T-helper 17 cell (primary cell): Measurements from ENCODE around the gene PHOX2A. TPM values are rescaled to one million over a fixed set of nuclear protein-coding genes. Genes with fewer than 3 reads are reported as not detected.

Experiments
- ATAC-seq: fragments of 150-1000 bp; cut with Tn5 transposase; 2 replicates; pipeline ENCODE4 v1.10.0; 2021; ENCODE audit warnings: mild to moderate bottlenecking, moderate library complexity
- DNase-seq, 3 donors: peaks; one replicate each; pipeline versions ENCODE4 v3.0.0 to v3.0.0-alpha.2; 2020 to 2021
- H3K9me3 ChIP-seq: one replicate; pipeline ENCODE4 v1.7.0; 2013; ENCODE audit warnings: low read length, mild to moderate bottlenecking; ENCODE audit not compliant: control insufficient read depth, poor library complexity, severe bottlenecking
- H3K27ac Mint-ChIP-seq: one replicate; pipeline ENCODE4 v1.8.0; 2022; ENCODE audit warnings: mild to moderate bottlenecking, moderate library complexity, mixed read lengths
- H3K27me3 Mint-ChIP-seq: one replicate; pipeline ENCODE4 v1.8.0; 2022; ENCODE audit warnings: mixed read lengths
- H3K36me3 Mint-ChIP-seq: one replicate; pipeline ENCODE4 v1.8.0; 2022; ENCODE audit warnings: low read depth, mixed read lengths
- H3K4me1 Mint-ChIP-seq: one replicate; pipeline ENCODE4 v1.8.0; 2022; ENCODE audit warnings: mild to moderate bottlenecking, mixed read lengths
- H3K4me3 Mint-ChIP-seq: one replicate; pipeline ENCODE4 v1.8.0; 2022; ENCODE audit warnings: mild to moderate bottlenecking, moderate library complexity, mixed read lengths
- total RNA-seq, 4 donors: library from RNA in 2 of 4; stranded (reverse) in 2 of 4; gene quantifications; one replicate each; pipeline ENCODE4 v1.2.3 and lab custom pipeline; 2022 to 2026

PHOX2A gene
- total RNA-seq, 2 donors from 2014 or later = not detected

DNA sequence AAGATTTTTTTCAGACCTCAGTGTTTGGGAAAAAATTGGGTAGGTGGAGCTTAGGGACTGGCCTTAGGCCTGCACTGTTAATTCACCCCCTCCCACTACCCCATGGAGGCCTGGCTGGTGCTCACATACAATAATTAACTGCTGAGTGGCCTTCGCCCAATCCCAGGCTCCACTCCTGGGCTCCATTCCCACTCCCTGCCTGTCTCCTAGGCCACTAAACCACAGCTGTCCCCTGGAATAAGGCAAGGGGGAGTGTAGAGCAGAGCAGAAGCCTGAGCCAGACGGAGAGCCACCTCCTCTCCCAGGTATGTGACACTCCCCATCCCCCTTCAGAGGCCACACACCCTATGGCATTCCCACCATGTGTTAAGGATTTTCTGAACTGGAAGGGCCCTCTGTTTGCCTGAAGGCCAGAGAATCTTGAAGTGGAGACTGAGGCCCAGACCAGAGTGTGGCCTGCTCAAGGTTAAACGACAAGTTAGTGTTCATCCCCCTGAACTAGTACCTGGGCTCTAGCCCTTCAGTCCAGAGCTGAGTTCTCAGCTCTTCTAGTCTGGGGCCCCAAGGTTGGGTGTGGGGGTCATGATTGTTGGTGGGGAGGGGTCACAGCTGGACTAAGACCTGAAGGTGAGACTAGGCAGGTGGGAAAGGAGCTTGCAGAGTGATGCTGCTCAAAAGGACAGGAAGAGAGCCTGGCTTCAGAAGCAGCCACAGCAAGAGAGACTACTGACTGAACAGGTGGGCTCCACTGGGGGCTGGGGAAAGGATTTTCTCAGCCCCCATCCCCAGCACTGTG is 54.3 kb downstream of the PHOX2A start:
- Mint-ChIP-seq H3K36me3 (no peaks in the 10 kb centered on the region), H3K4me1 (peaks cover 6% of the 10 kb centered on the region), H3K27ac (no peak overlapping the region), H3K4me3 (no peak overlapping the region), H3K27me3 (peaks cover 8% of the 10 kb centered on the region)
- no peaks in the 10 kb centered on the region for H3K9me3 ChIP-seq
- no peak for ATAC-seq
- no peak for DNase-seq

Other genes starting within 250 kb of the PHOX2A start
- gene IL18BP, start 245.3 kb downstream of the PHOX2A start, total RNA-seq = 10 to 100 TPM; 25.7 to 28.0 TPM
- 100 to 1,000 TPM; 207 to 208 TPM for gene NUMA1, start 163.6 kb downstream of the PHOX2A start, total RNA-seq
- gene LRRC51, start 163.3 kb downstream of the PHOX2A start, total RNA-seq = 1 to 10 TPM in 1 of 2 donors, under 1 TPM in 1; 0.75 to 4.5 TPM
- 10 to 100 TPM; 43.7 to 74.6 TPM for gene LAMTOR1, start 140.9 kb downstream of the PHOX2A start, total RNA-seq
- not detected for gene TOMT, start 138.3 kb downstream of the PHOX2A start, total RNA-seq
- gene ANAPC15, start 131.5 kb downstream of the PHOX2A start, total RNA-seq = 10 to 100 TPM; 47.0 to 54.6 TPM
- under 1 TPM in 1 of 2 donors, not detected in 1; 0.44 TPM for gene FOLR3, start 108.5 kb downstream of the PHOX2A start, total RNA-seq
- not detected for gene FOLR1, start 52.0 kb downstream of the PHOX2A start, total RNA-seq
- gene FOLR2, start 27.4 kb downstream of the PHOX2A start, total RNA-seq = not detected
- 100 to 1,000 TPM; 102 to 108 TPM for gene INPPL1, start 19.4 kb downstream of the PHOX2A start, total RNA-seq
- gene CLPB, start 190.4 kb upstream of the PHOX2A start, total RNA-seq = 10 to 100 TPM; 13.0 to 14.4 TPM